HEK293T (cell line): ENCODE results near the gene LTBP2.

Source experiments
- ARNT ChIP-seq: fragments of 450-650 bp; IDR thresholded peaks from 2 replicates; pipeline ENCODE4 v1.6.1; 2017; ENCODE audit warnings: mild to moderate bottlenecking
- BHLHE40 ChIP-seq: fragments of 450-650 bp; IDR thresholded peaks from 2 replicates; pipeline ENCODE4 v1.6.1; 2016; ENCODE audit warnings: mild to moderate bottlenecking, moderate library complexity, borderline replicate concordance
- ELF4 ChIP-seq: fragments of 450-650 bp; IDR thresholded peaks from 2 replicates; pipeline ENCODE4 v1.6.1; 2017; ENCODE audit warnings: antibody characterized with exemption
- FOXK2 ChIP-seq: fragments of 450-650 bp; IDR thresholded peaks from 2 replicates; pipeline ENCODE4 v1.6.1; 2016; ENCODE audit warnings: mild to moderate bottlenecking
- FOXM1 ChIP-seq: fragments of 450-650 bp; IDR thresholded peaks from 2 replicates; pipeline ENCODE4 v1.6.1; 2017; ENCODE audit warnings: mild to moderate bottlenecking, borderline replicate concordance
- HDGF ChIP-seq: fragments of 450-650 bp; IDR thresholded peaks from 2 replicates; pipeline ENCODE4 v1.6.1; 2017; ENCODE audit warnings: antibody characterized with exemption, borderline replicate concordance
- NFRKB ChIP-seq: fragments of 450-650 bp; IDR thresholded peaks from 2 replicates; pipeline ENCODE4 v1.6.1; 2016; ENCODE audit warnings: mild to moderate bottlenecking, moderate library complexity
- SP1 ChIP-seq: fragments of 450-650 bp; IDR thresholded peaks from 2 replicates; pipeline ENCODE4 v1.6.1; 2017
- SUZ12 ChIP-seq: fragments of 450-650 bp; IDR thresholded peaks from 2 replicates; pipeline ENCODE4 v1.6.1; 2016; ENCODE audit warnings: mild to moderate bottlenecking
- TARDBP ChIP-seq: fragments of 450-650 bp; IDR thresholded peaks from 2 replicates; pipeline ENCODE4 v1.6.1; 2016
- ZNF384 ChIP-seq: fragments of 450-650 bp; IDR thresholded peaks from 2 replicates; pipeline ENCODE4 v1.6.1; 2016
- TF ChIP-seq, protein P1 (sequence below): fragments of 450-650 bp; IDR thresholded peaks from 2 replicates; pipeline ENCODE4 v1.6.1; 2016

DNA sequence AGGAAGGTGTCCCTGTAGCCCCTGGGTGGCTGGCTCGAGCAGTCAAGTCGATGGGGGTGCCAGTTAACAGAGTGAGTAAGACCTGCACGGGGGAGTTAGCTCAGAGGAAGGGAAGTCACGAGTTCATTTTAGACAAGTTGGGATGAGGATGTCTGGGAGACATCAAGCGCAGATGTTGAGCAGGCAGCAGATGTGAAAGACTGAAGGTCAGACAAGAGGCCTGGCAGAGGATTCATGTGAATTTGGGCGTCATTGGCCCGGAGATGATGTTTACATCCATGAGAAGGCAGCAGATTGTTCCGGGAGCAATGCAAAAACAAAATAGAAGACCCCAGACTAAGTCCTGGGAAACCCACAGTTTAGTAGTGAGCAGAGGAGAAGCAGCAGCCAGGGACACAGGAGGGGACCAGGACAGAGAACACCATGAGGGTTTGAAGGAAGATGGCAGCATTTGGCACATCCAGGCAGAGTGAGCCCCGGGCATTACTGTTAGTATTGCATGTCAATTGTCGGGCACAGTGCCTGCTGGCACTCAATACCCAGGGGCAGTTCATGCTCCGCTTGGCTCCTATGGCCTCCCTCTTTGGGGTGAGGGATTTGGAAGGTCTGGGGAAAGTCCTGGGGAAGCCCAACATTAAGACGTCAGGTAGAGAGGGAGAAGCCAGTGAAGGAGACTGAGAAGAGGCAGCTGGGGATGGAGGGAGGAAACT lies 15.1 kb downstream of the LTBP2 start:
- TF ChIP-seq, protein P1, sequence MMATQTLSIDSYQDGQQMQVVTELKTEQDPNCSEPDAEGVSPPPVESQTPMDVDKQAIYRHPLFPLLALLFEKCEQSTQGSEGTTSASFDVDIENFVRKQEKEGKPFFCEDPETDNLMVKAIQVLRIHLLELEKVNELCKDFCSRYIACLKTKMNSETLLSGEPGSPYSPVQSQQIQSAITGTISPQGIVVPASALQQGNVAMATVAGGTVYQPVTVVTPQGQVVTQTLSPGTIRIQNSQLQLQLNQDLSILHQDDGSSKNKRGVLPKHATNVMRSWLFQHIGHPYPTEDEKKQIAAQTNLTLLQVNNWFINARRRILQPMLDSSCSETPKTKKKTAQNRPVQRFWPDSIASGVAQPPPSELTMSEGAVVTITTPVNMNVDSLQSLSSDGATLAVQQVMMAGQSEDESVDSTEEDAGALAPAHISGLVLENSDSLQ: no peak
- no peak for TF ChIP-seq SUZ12
- TF ChIP-seq FOXK2: no peak
- TF ChIP-seq BHLHE40: no peak
- no peak for TF ChIP-seq ELF4
- no peak for TF ChIP-seq ARNT
- TF ChIP-seq SP1: no peak
- no peak for TF ChIP-seq ZNF384
- no peak for TF ChIP-seq HDGF
- TF ChIP-seq TARDBP: no peak
- TF ChIP-seq NFRKB: no peak
- no peak for TF ChIP-seq FOXM1
